ENCODE data around the gene HEMGN.
"Not testable (repeated sequence)": the region's sequence is repeated elsewhere in the genome, so short reads cannot be mapped to it uniquely, and the experiment has no call there.

The HEMGN gene

DNA sequence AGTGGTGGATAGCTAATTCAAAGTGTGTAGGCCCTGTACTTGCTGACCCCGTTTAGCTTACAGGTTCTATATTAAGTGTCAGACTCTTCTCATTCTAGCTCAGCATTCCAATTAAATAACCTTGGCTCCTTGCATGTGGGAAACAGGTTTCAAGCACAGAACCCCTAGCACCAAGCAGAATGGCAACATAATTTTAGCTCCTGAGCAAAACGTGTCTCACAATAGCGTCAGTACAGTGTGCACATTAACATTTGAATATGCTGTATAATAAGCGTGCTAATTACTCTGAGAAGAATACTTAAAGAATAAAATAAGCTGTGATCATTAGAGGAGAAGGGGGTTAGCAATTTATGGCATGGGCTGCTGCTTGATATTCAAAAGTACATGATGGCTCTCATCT lies 24.2 kb upstream of the HEMGN start:
- no peak overlapping the region for H3K4me2 ChIP-seq (ENCODE audit: low read depth, low read length)
- H3K27me3 ChIP-seq (replicated peaks; ENCODE audit: insufficient read depth, low read length), result no peaks in the 10 kb centered on the region
- H3K4me1 ChIP-seq (ENCODE audit: low read length), result no peaks in the 10 kb centered on the region
- H4K20me1 ChIP-seq (ENCODE audit: insufficient read depth, low read length), result no peaks in the 10 kb centered on the region
- no peak overlapping the region for H2AFZ ChIP-seq (ENCODE audit: low read length)
- no peaks in the 10 kb centered on the region for H3K9me3 ChIP-seq (replicated peaks; ENCODE audit: insufficient read depth, low read length)
- no peak for TF ChIP-seq EZH2phosphoT487 (IDR thresholded peaks at IDR 0.05; ENCODE audit: low read length)
- TF ChIP-seq EZH2 (optimal IDR thresholded peaks at IDR 0.05; ENCODE audit: low read depth, low read length), result no peak
- TF ChIP-seq, protein P1, sequence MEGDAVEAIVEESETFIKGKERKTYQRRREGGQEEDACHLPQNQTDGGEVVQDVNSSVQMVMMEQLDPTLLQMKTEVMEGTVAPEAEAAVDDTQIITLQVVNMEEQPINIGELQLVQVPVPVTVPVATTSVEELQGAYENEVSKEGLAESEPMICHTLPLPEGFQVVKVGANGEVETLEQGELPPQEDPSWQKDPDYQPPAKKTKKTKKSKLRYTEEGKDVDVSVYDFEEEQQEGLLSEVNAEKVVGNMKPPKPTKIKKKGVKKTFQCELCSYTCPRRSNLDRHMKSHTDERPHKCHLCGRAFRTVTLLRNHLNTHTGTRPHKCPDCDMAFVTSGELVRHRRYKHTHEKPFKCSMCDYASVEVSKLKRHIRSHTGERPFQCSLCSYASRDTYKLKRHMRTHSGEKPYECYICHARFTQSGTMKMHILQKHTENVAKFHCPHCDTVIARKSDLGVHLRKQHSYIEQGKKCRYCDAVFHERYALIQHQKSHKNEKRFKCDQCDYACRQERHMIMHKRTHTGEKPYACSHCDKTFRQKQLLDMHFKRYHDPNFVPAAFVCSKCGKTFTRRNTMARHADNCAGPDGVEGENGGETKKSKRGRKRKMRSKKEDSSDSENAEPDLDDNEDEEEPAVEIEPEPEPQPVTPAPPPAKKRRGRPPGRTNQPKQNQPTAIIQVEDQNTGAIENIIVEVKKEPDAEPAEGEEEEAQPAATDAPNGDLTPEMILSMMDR (IDR thresholded peaks at IDR 0.05; ENCODE audit: low read length), result no peak
- H3K27ac ChIP-seq (ENCODE audit: low read length), result no peak overlapping the region
- DNase-seq, result no peak
- H3K4me3 ChIP-seq (ENCODE audit: low read length), result no peak overlapping the region
- no peaks in the 10 kb centered on the region for H3K9me2 ChIP-seq (replicated peaks; ENCODE audit: insufficient read depth, low read length)
- H3K36me3 ChIP-seq (replicated peaks; ENCODE audit: insufficient read depth, low read length), result no peaks in the 10 kb centered on the region
- no peak overlapping the region for H3K9ac ChIP-seq (ENCODE audit: low read length)
- no peaks in the 10 kb centered on the region for H3F3A ChIP-seq (ENCODE audit: insufficient read depth, low read length)
- H3K79me2 ChIP-seq (ENCODE audit: low read length), result no peaks in the 10 kb centered on the region

DNA sequence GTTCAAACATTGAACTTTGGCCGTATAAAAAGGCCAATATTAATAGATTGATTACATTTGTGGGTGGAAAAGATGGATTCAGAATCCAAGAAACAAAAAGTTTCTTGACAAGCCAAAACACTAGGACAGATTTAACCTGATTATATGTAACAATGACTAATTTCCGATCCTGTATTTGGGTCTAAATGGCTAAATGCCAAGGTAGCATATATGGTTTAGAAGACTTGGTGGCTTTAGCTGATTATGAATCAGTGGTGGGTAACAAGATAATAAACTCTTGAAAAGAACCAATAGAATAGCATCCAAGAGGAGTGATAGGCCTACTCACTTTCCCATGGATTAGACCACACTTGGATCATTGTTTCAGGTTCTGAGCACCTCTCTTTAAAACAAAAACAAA lies 23.4 kb upstream of the HEMGN start:
- TF ChIP-seq, protein P1 (IDR thresholded peaks at IDR 0.05; ENCODE audit: low read length), result no peak
- TF ChIP-seq EZH2phosphoT487 (IDR thresholded peaks at IDR 0.05; ENCODE audit: low read length) (no peak), EZH2 (optimal IDR thresholded peaks at IDR 0.05; ENCODE audit: low read depth, low read length) (no peak)
- H3F3A ChIP-seq (ENCODE audit: insufficient read depth, low read length), result no peaks in the 10 kb centered on the region
- no peak overlapping the region for H3K9ac ChIP-seq (ENCODE audit: low read length)
- H3K36me3 ChIP-seq (replicated peaks; ENCODE audit: insufficient read depth, low read length), result no peaks in the 10 kb centered on the region
- H3K4me1 ChIP-seq (ENCODE audit: low read length), result no peaks in the 10 kb centered on the region
- H3K4me3 ChIP-seq (ENCODE audit: low read length), result no peak overlapping the region
- no peaks in the 10 kb centered on the region for H4K20me1 ChIP-seq (ENCODE audit: insufficient read depth, low read length)
- H2AFZ ChIP-seq (ENCODE audit: low read length), result no peak overlapping the region
- no peak for DNase-seq
- no peak overlapping the region for H3K27ac ChIP-seq (ENCODE audit: low read length)
- no peaks in the 10 kb centered on the region for H3K9me2 ChIP-seq (replicated peaks; ENCODE audit: insufficient read depth, low read length)
- H3K27me3 ChIP-seq (replicated peaks; ENCODE audit: insufficient read depth, low read length), result no peaks in the 10 kb centered on the region
- no peaks in the 10 kb centered on the region for H3K79me2 ChIP-seq (ENCODE audit: low read length)
- H3K4me2 ChIP-seq (ENCODE audit: low read depth, low read length), result no peak overlapping the region
- no peaks in the 10 kb centered on the region for H3K9me3 ChIP-seq (replicated peaks; ENCODE audit: insufficient read depth, low read length)

DNA sequence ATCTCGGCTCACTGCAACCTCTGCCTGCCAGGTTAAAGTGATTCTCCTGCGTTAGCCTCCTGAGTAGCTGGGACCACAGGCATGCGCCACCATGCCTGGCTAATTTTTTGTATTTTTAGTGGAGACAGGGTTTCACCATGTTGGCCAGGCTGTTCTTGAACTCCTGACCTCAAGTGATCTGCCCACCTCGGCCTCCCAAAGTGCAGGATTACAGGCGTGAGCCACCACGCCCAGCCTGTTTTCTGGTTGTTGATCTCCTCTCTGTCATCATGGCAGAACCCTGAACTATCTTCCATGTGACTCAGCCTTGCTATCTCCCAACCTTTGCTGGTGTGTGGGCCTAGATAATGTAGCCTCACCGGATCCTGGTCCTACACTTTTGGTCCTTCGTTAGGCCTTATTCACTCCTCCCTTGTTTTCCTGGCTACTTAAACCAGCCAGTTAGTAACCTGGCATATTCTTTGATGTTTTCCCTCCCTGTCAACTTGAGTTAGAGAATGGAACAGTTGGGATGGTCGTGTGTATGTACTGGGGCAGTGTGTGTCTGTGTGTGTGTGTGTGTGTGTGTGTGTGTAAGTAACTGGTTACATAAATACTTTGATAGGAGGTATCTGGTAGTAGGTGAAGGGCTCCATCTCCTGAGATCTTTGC lies 22.8 kb upstream of the HEMGN start:
- not testable (repeated sequence) for H3K27ac ChIP-seq (ENCODE audit: low read length); H3K9ac ChIP-seq (ENCODE audit: low read length); H3K9me3 ChIP-seq (replicated peaks; ENCODE audit: insufficient read depth, low read length); H3K4me2 ChIP-seq (ENCODE audit: low read depth, low read length); H3K9me2 ChIP-seq (replicated peaks; ENCODE audit: insufficient read depth, low read length); H3K4me3 ChIP-seq (ENCODE audit: low read length); DNase-seq; H3K27me3 ChIP-seq (replicated peaks; ENCODE audit: insufficient read depth, low read length); H3K36me3 ChIP-seq (replicated peaks; ENCODE audit: insufficient read depth, low read length); H2AFZ ChIP-seq (ENCODE audit: low read length); H3F3A ChIP-seq (ENCODE audit: insufficient read depth, low read length); H4K20me1 ChIP-seq (ENCODE audit: insufficient read depth, low read length); H3K79me2 ChIP-seq (ENCODE audit: low read length); H3K4me1 ChIP-seq (ENCODE audit: low read length)

DNA sequence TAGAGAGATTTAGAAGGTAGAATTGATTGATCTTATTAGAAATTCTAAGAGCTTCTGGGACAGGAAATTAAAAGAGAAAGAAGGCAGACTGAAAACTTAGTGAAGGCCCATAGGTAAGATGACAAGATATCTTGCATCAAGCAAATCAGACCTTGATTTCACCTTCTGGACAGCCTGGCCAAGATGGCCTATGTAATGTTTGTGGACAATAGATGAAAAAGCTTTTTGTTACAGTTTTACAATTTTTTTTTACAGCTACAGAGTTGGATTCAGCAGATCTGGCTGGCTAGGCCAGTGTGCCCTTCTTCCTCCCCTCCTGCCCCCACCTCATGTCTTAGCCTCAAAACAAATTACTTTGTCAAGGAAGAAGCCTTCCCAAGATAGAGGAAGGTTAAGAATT lies 21.6 kb upstream of the HEMGN start:
- TF ChIP-seq EZH2phosphoT487 (IDR thresholded peaks at IDR 0.05; ENCODE audit: low read length), result no peak
- TF ChIP-seq EZH2 (optimal IDR thresholded peaks at IDR 0.05; ENCODE audit: low read depth, low read length), result no peak
- TF ChIP-seq, protein P1 (IDR thresholded peaks at IDR 0.05; ENCODE audit: low read length), result no peak
- no peak overlapping the region for H2AFZ ChIP-seq (ENCODE audit: low read length)
- H3K27ac ChIP-seq (ENCODE audit: low read length), result no peak overlapping the region
- H3K9me3 ChIP-seq (replicated peaks; ENCODE audit: insufficient read depth, low read length), result no peaks in the 10 kb centered on the region
- no peak overlapping the region for H3K4me2 ChIP-seq (ENCODE audit: low read depth, low read length)
- no peaks in the 10 kb centered on the region for H4K20me1 ChIP-seq (ENCODE audit: insufficient read depth, low read length)
- H3K79me2 ChIP-seq (ENCODE audit: low read length), result no peaks in the 10 kb centered on the region
- no peaks in the 10 kb centered on the region for H3K9me2 ChIP-seq (replicated peaks; ENCODE audit: insufficient read depth, low read length)
- no peak for DNase-seq
- H3K4me1 ChIP-seq (ENCODE audit: low read length), result no peaks in the 10 kb centered on the region
- H3K9ac ChIP-seq (ENCODE audit: low read length), result no peak overlapping the region
- H3K4me3 ChIP-seq (ENCODE audit: low read length), result no peak overlapping the region
- H3K27me3 ChIP-seq (replicated peaks; ENCODE audit: insufficient read depth, low read length), result no peaks in the 10 kb centered on the region
- H3K36me3 ChIP-seq (replicated peaks; ENCODE audit: insufficient read depth, low read length), result no peaks in the 10 kb centered on the region
- H3F3A ChIP-seq (ENCODE audit: insufficient read depth, low read length), result no peaks in the 10 kb centered on the region
